ENCODE results near the gene SLC5A5. TPM values are rescaled to one million over a fixed set of nuclear protein-coding genes. Genes with fewer than 3 reads are reported as not detected.

The SLC5A5 gene
- total RNA-seq, 2 donors from 2014 or later: 1.2 TPM; not detected in 1

DNA sequence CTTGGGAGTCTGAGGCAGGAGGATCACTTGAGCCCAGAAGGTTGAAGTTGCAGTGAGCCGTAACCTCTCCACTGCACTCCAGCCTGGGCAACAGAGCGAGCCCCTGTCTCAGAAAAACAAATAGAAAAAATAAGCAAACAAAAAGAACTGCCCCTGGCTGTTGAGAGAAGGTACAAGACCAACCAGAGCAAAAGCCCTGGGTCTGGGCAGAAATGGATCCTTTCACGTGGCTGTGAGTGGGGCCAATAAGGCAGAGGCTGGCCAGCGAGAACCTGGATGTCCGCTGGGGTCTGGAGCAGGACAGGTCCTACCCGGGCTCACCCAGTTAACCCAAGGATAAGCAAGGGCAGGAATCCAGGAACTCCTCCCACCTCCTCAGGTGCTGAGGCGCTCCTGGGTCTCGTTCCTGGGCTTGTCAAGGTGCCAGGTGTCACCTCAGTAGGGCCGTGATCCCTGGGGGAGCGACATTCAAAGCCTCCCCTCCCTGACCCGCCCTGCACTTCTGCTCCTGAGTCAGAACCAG, 4.7 kb upstream of the SLC5A5 start:
- Histone ChIP-seq H3K27ac (no peak overlapping the region), H3K36me3 (peaks cover 16 to 19% of the 10 kb centered on the region in 2 donors), H3K9me3 (no peaks in the 10 kb centered on the region), H3K27me3 (replicated peaks; ENCODE audit: insufficient read depth) (peaks cover 9% of the 10 kb centered on the region), H3K4me1 (replicated peaks) (no peaks in the 10 kb centered on the region), H3K4me3 (no peak overlapping the region)
- DNase-seq (ENCODE audit: low spot score): no peak
- WGBS: 55% methylated on average over 11 of the region's 11 CpGs
- intact Hi-C loops (cut with DNase I): no loop called here
- no peak for TF ChIP-seq POLR2A (IDR thresholded peaks at IDR 0.05)
- TF ChIP-seq, protein P1, sequence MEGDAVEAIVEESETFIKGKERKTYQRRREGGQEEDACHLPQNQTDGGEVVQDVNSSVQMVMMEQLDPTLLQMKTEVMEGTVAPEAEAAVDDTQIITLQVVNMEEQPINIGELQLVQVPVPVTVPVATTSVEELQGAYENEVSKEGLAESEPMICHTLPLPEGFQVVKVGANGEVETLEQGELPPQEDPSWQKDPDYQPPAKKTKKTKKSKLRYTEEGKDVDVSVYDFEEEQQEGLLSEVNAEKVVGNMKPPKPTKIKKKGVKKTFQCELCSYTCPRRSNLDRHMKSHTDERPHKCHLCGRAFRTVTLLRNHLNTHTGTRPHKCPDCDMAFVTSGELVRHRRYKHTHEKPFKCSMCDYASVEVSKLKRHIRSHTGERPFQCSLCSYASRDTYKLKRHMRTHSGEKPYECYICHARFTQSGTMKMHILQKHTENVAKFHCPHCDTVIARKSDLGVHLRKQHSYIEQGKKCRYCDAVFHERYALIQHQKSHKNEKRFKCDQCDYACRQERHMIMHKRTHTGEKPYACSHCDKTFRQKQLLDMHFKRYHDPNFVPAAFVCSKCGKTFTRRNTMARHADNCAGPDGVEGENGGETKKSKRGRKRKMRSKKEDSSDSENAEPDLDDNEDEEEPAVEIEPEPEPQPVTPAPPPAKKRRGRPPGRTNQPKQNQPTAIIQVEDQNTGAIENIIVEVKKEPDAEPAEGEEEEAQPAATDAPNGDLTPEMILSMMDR (IDR thresholded peaks at IDR 0.05): no peak
- TF ChIP-seq POLR2AphosphoS5 (IDR thresholded peaks at IDR 0.05): no peak

DNA sequence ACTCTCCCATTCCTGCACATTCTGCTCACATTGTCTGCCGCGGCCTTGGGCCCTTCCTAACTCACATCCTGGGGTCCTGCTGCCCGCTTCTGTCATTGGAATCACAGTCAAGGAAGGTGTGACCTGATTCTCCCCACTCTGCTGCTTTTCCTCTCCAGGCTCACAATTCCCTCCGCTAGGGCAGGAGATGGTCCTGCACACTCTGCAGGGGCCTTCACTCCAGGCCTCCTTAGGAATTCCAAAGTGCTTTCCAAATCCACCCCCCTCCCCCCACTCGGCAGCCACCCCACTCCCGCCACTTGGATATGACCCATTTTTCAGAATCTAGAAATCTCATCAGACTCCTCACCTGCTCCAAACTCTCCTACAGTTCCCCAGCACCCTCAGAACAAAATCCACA, 3.1 kb upstream of the SLC5A5 start:
- Histone ChIP-seq H3K4me3 (no peak overlapping the region), H3K4me1 (replicated peaks) (no peaks in the 10 kb centered on the region), H3K27me3 (replicated peaks; ENCODE audit: insufficient read depth) (peaks cover 24% of the 10 kb centered on the region), H3K27ac (no peak overlapping the region), H3K36me3 (peaks cover 4 to 5% of the 10 kb centered on the region in 2 donors), H3K9me3 (no peaks in the 10 kb centered on the region)
- intact Hi-C loops (cut with DNase I): no loop called here
- DNase-seq (ENCODE audit: low spot score): no peak
- 77% methylated on average over 6 of the region's 6 CpGs for WGBS
- TF ChIP-seq, protein P1 (IDR thresholded peaks at IDR 0.05): no peak
- no peak for TF ChIP-seq POLR2A (IDR thresholded peaks at IDR 0.05)
- no peak for TF ChIP-seq POLR2AphosphoS5 (IDR thresholded peaks at IDR 0.05)

DNA sequence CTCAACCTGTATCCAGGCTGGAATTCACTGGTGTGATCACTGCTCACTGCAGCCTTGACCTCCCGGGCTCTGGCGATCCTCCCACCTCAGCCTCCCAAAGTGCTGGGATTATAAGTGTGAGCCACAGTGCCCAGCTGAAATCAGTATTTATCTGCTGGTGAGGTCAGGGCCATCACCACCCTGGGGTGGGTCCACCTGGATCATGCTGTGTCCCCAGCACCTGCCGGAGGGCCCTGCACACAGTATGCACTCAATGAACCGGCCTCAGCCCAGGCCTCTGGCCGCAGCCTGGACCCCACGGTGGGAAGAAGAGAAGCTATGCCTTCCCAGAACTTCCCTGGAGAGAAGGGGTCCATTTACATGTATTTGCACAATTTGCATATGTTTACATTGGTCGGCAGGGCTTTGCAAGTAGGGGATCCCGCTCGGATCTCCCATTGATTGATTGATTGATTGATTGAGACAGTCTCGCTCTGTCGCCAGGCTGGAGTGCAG, 2.6 kb upstream of the SLC5A5 start:
- no peak for DNase-seq (ENCODE audit: low spot score)
- no peaks in the 10 kb centered on the region for H3K9me3 ChIP-seq
- TF ChIP-seq, protein P1 (IDR thresholded peaks at IDR 0.05): no peak
- TF ChIP-seq POLR2A (IDR thresholded peaks at IDR 0.05) (no peak), POLR2AphosphoS5 (IDR thresholded peaks at IDR 0.05) (no peak)
- no peak overlapping the region for H3K27ac ChIP-seq
- H3K36me3 ChIP-seq: peaks cover under 1 to 2% of the 10 kb centered on the region in 2 donors
- no peak overlapping the region for H3K4me3 ChIP-seq
- H3K27me3 ChIP-seq (replicated peaks; ENCODE audit: insufficient read depth): peaks cover 29% of the 10 kb centered on the region
- H3K4me1 ChIP-seq (replicated peaks): no peaks in the 10 kb centered on the region
- intact Hi-C loops (cut with DNase I): no loop called here
- 41% methylated on average over 11 of the region's 11 CpGs for WGBS

DNA sequence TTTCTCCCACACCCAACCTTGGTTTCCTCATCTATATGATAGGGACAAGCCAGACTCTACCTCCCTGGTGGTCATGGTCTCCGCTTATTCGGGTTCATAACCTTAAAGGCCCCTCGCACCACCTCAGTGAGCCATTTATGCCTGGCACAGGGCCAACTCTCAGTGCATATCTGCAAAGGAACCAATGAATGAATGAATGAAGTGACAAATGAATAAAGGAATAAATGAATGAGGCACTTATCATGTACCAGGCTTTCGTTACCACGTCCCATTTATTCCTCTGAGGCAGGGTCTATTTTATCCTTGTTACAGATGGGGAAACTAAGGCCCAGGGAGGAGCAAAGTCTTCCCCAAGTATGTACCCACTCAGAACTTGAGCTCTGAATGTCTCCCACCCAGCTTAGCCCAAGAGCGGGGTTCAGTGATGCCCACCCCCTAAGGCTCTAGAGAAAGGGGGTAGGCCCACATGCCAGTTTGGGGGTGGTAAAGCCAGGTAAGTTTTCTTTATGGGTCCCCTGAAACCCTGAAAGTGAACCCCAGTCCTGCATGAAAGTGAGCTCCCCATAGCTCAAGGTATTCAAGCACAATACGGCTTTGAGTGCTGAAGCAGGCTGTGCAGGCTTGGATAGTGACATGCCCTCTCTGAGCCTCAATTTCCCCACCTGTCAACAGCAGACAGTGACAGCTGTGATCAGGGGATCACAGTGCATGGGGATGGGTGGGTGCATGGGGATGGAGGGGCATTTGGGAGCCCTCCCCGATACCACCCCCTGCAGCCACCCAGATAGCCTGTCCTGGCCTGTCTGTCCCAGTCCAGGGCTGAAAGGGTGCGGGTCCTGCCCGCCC, 490 bp upstream of the SLC5A5 start:
- Histone ChIP-seq H3K36me3 (no peaks in the 10 kb centered on the region), H3K4me1 (replicated peaks) (no peaks in the 10 kb centered on the region), H3K27me3 (replicated peaks; ENCODE audit: insufficient read depth) (peaks cover 34% of the 10 kb centered on the region), H3K4me3 (no peak overlapping the region), H3K27ac (no peak overlapping the region), H3K9me3 (no peaks in the 10 kb centered on the region)
- DNase-seq (ENCODE audit: low spot score): no peak
- no peak for TF ChIP-seq POLR2AphosphoS5 (IDR thresholded peaks at IDR 0.05)
- TF ChIP-seq, protein P1 (IDR thresholded peaks at IDR 0.05): no peak
- WGBS: 54% methylated on average over 10 of the region's 10 CpGs
- intact Hi-C loops (cut with DNase I): no loop called here

Data from prostate gland (tissue), 2 donors.